ENCODE measurements around the gene PXDN. TPM values are rescaled to one million over a fixed set of nuclear protein-coding genes. Genes with fewer than 3 reads are reported as not detected.

PXDN gene
- total RNA-seq, 1 experiment from 2014 or later, result 125 TPM

DNA sequence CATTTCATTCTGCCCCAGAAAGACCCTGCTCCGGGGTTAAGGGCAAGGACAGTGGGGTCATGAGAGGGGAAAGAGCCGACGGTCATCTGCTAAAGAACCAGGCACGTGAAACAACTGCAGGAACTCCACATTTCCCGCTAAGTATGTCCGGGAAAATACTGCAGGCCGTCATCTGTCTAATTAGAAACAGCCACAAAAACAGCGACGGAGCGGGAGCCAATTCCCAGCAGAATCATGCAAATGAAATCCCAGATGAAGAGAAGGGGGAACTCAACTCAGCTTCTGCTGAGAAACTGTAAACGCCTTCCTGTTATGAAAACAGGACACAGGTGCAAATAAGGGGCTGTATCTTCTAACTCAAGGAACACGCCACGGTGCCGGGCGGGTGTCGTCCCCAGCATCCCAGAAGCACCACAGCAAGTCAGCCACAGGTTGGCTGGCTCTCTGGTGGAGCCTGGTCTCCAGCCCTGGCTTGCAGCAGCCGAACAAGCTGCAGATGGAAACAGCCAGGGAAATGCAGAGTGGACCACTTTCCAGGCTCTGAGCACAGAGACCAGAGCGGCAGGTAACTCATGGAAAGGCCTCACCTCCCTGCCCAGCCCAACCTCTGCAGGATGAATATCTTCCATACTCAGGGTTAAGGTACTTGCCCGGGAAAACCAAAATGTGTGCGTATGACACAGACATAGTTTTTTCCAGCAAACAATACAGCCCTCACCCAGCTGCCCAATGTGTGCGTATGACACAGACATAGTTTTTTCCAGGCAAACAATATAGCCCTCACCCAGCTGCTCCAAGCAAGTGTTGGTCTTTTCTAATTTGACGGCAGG is 28.9 kb downstream of the PXDN start:
- no TSS peak for BruUV-seq (replicated peaks)
- no peak for TF ChIP-seq EZH2phosphoT487 (IDR thresholded peaks at IDR 0.05; ENCODE audit: borderline replicate concordance, low read length)
- no peak for TF ChIP-seq EZH2 (IDR thresholded peaks at IDR 0.05; ENCODE audit: low read length, unreplicated experiment)
- TF ChIP-seq CTCF (conservative IDR thresholded peaks at IDR 0.05; ENCODE audit: low read depth, low read length), result no peak
- ChIA-PET CTCF (no interaction called here), POLR2A (ENCODE audit: unreplicated experiment) (no interaction called here)
- no peak overlapping the region for H2AFZ ChIP-seq (ENCODE audit: low read length)
- no peaks in the 10 kb centered on the region for H3K9me2 ChIP-seq (replicated peaks; ENCODE audit: low read length)
- H3F3A ChIP-seq (ENCODE audit: low read length, unreplicated experiment), result peaks cover 4% of the 10 kb centered on the region
- no peak for ATAC-seq
- no peak overlapping the region for H3K4me3 ChIP-seq (ENCODE audit: low read length)
- no peak overlapping the region for H3K4me2 ChIP-seq (ENCODE audit: low read length)
- intact Hi-C loops (cut with micrococcal nuclease), result loop anchor here (2.0 kb wide), 1 partner anchor 15 kb away; no protein-coding TSS in a partner anchor
- peak overlapping the region; percentile 90; the same call in 1 of the 2 replicates for H3K9ac ChIP-seq (ENCODE audit: low read length)
- no peaks in the 10 kb centered on the region for H3K9me3 ChIP-seq (ENCODE audit: low read length)
- H3K36me3 ChIP-seq (ENCODE audit: low read depth, low read length), result peaks cover 11% of the 10 kb centered on the region
- H3K79me2 ChIP-seq (ENCODE audit: low read length), result peaks cover 92% of the 10 kb centered on the region
- H3K27me3 ChIP-seq (ENCODE audit: low read length), result no peaks in the 10 kb centered on the region
- peak overlapping the region; percentile 99 for H3K27ac ChIP-seq (ENCODE audit: low read length)
- DNase-seq, result peak; percentile 23
- H3K4me1 ChIP-seq (ENCODE audit: insufficient read depth, low read length), result peaks cover 34% of the 10 kb centered on the region
- H4K20me1 ChIP-seq (ENCODE audit: low read length), result no peaks in the 10 kb centered on the region

DNA sequence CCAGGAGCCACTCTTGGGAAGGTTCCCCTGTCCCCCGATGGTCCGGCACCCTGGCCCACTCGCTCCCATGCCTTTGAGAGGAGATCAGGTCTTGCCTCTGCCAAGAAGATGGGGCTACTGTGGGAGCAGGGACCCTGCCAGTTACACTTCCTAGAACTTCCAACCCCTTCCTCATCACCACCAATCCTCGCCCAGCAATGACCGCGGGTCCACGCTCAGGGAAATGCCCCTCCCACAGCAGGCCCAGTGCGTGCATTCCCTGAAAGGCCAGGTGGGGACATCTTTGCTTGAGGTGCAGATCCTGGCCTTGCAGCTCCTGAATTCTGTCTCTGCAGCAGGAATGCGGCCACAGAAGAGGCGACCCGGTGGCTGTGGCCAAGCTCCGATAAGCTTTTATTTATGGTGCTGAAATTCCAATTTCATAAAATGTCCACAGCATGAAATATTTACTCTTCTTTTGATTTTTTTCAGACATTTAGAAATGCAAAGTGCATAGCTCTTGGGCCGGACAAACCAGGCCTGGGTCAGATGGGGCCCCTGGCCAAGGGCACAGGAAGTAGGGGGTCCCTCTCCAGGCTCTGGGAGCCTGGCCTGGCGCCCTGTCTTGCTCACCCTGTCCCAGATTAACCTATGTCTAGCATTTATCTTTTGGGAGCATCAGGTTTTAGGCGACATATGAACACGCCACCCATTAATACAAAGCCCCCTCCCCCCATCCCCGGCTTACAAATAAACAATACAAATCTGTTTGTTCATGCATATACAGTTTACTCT is 29.8 kb downstream of the PXDN start:
- Histone ChIP-seq H2AFZ (ENCODE audit: low read length) (no peak overlapping the region), H3K36me3 (ENCODE audit: low read depth, low read length) (peaks cover 11% of the 10 kb centered on the region), H3K9me3 (ENCODE audit: low read length) (no peaks in the 10 kb centered on the region), H3K27ac (ENCODE audit: low read length) (no peak overlapping the region), H3K4me1 (ENCODE audit: insufficient read depth, low read length) (peaks cover 39% of the 10 kb centered on the region), H3F3A (ENCODE audit: low read length, unreplicated experiment) (peaks cover 4% of the 10 kb centered on the region), H3K4me3 (ENCODE audit: low read length) (no peak overlapping the region), H3K9ac (ENCODE audit: low read length) (no peak overlapping the region), H3K27me3 (ENCODE audit: low read length) (no peaks in the 10 kb centered on the region), H3K4me2 (ENCODE audit: low read length) (no peak overlapping the region), H3K79me2 (ENCODE audit: low read length) (peaks cover 92% of the 10 kb centered on the region), H4K20me1 (ENCODE audit: low read length) (no peaks in the 10 kb centered on the region), H3K9me2 (replicated peaks; ENCODE audit: low read length) (no peaks in the 10 kb centered on the region)
- ChIA-PET CTCF (no interaction called here), POLR2A (ENCODE audit: unreplicated experiment) (no interaction called here)
- TF ChIP-seq EZH2 (IDR thresholded peaks at IDR 0.05; ENCODE audit: low read length, unreplicated experiment) (no peak), EZH2phosphoT487 (IDR thresholded peaks at IDR 0.05; ENCODE audit: borderline replicate concordance, low read length) (no peak), CTCF (conservative IDR thresholded peaks at IDR 0.05; ENCODE audit: low read depth, low read length) (no peak)
- no peak for DNase-seq
- intact Hi-C loops (cut with micrococcal nuclease), result no loop called here
- ATAC-seq, result no peak
- BruUV-seq (replicated peaks), result no TSS peak

Data from PC-3 (cell line).